IPS-18a (cell line): ENCODE data around the gene CD96.
"Not testable (repeated sequence)": the region's sequence is repeated elsewhere in the genome, so short reads cannot be mapped to it uniquely, and the experiment has no call there.

Experiments used
- H3K27ac ChIP-seq: one replicate; pipeline ENCODE4 v1.5.1; 2013; ENCODE audit warnings: low read length
- H3K27me3 ChIP-seq: one replicate; pipeline ENCODE4 v1.6.1; 2013; ENCODE audit warnings: mild to moderate bottlenecking, low read length; ENCODE audit not compliant: control insufficient read depth, insufficient read depth
- H3K36me3 ChIP-seq: one replicate; pipeline ENCODE4 v1.6.1; 2013; ENCODE audit warnings: low read depth, low read length; ENCODE audit not compliant: control insufficient read depth
- H3K4me1 ChIP-seq: one replicate; pipeline ENCODE4 v1.6.1; 2013; ENCODE audit warnings: low read depth, low read length; ENCODE audit not compliant: control insufficient read depth
- H3K4me3 ChIP-seq: one replicate; pipeline ENCODE4 v1.5.1; 2013; ENCODE audit warnings: low read length
- H3K9ac ChIP-seq: one replicate; pipeline ENCODE4 v1.6.1; 2013; ENCODE audit warnings: mild to moderate bottlenecking, low read length, moderate library complexity
- H3K9me3 ChIP-seq: one replicate; pipeline ENCODE4 v1.6.1; 2013; ENCODE audit warnings: low read depth, low read length; ENCODE audit not compliant: control insufficient read depth

Gene CD96

DNA sequence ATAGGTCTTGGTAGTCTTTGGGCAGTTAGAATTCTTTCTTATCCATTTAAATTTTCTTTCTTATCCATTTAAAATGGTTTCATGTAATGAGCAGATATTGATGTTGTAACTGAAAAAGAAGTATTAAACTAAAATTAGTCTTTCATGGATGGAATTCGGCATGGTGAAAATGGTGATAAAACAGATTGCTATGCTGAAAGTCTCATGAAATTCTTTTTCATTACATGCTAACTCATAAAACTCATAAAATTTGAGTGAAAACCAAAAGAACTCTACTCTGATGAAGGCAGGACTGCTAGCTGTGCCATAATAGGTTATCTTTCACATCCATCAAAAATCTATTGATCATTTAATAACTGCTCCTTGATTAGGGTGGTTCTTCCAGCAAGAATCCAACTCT, 3.9 kb upstream of the CD96 start:
- Histone ChIP-seq H3K9ac (no peak overlapping the region), H3K27ac (no peak overlapping the region), H3K4me3 (no peak overlapping the region), H3K36me3 (no peaks in the 10 kb centered on the region), H3K27me3 (no peaks in the 10 kb centered on the region), H3K9me3 (no peaks in the 10 kb centered on the region), H3K4me1 (peaks cover 4% of the 10 kb centered on the region)

DNA sequence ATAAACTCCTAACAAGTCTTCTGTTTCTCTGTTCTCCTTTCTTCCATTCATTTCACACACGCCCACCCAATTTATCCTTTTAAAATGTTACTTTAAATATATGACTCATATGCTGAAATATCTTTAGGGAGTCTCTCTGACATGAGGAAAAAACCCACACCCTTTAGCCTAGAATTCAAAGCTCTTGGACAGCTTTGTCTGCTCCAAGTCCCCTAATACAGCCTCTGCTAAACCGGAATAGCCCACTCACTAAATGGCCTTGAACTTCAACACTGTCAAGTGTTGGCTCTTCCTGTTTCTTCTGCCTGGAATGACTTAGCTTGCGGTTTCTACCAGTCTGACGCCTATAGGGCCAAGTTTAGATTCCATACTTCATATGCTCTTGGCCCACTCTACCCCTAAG, 3.3 kb upstream of the CD96 start:
- Histone ChIP-seq H3K9me3 (no peaks in the 10 kb centered on the region), H3K4me1 (peaks cover 4% of the 10 kb centered on the region), H3K4me3 (no peak overlapping the region), H3K27me3 (no peaks in the 10 kb centered on the region), H3K9ac (no peak overlapping the region), H3K27ac (no peak overlapping the region), H3K36me3 (no peaks in the 10 kb centered on the region)

DNA sequence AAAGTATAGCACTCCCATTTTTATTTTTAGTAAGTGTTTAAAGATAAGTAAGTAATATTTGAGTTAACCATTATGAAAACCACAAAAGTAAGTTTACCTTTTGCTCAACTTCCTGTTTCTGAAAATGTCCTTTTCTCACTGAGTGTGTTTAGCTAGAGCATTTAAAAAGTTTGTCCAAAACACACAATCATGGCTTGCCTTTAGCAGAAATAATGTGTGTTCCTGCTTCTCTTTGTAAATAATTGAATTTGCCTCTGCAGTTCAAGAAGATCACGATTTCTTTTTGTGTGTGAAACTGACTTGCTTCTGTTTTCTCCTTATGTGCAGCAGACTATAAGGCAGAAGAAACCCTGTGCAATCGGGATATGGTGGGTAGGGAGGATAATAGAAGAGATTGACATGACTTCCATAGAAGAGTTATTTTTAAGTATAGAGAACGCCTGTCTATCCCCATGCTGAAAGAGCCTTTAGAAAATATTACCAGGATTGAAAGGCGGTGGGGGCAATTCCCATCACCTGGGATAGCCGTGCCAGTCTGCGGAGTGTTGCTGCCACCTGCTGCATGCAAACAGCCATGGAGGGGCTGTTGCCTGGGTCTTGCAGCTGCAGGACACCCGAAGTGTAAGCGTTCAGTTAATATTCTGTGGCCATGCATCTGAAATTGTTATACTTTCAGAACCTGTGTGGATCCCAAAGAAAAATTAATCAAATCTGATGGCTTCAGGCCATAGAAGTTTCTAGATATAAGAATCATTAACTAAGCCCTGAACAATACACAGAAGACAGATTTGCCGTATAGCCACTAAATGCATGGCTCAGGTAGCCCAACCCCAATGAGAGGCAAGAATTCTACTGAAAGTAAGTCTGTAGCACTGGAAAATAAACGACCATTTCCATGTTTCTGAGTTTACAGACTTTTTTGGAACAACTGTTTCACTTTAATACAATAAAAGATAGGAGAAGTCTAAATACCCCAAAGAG, 2.4 kb upstream of the CD96 start:
- no peak overlapping the region for H3K9ac ChIP-seq
- H3K27ac ChIP-seq = no peak overlapping the region
- peaks cover 4% of the 10 kb centered on the region for H3K4me1 ChIP-seq
- H3K9me3 ChIP-seq = no peaks in the 10 kb centered on the region
- H3K27me3 ChIP-seq = no peaks in the 10 kb centered on the region
- H3K4me3 ChIP-seq = no peak overlapping the region
- H3K36me3 ChIP-seq = no peaks in the 10 kb centered on the region

DNA sequence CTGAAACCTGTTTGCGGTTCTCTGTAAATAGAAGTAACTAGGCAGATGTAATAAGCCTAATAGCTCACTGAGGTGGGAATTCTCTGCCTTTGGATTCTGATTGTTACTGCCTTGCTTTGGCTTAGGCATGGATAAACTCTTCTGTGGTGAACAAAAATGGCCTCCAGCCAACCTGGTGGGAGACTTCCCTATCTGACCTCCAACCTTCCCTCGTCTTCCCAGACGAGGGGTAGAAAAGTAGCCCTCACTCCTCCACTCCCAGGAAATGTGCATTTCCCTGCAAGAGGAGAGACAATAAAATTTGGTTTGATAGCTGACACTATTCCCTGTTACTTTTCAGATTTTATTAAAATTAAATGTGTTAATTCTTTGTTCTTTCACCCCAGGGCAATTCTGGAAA, 606 bp upstream of the CD96 start:
- Histone ChIP-seq H3K4me1 (peaks cover 4% of the 10 kb centered on the region), H3K27me3 (no peaks in the 10 kb centered on the region), H3K27ac (no peak overlapping the region), H3K9me3 (no peaks in the 10 kb centered on the region), H3K4me3 (no peak overlapping the region), H3K9ac (no peak overlapping the region), H3K36me3 (no peaks in the 10 kb centered on the region)

DNA sequence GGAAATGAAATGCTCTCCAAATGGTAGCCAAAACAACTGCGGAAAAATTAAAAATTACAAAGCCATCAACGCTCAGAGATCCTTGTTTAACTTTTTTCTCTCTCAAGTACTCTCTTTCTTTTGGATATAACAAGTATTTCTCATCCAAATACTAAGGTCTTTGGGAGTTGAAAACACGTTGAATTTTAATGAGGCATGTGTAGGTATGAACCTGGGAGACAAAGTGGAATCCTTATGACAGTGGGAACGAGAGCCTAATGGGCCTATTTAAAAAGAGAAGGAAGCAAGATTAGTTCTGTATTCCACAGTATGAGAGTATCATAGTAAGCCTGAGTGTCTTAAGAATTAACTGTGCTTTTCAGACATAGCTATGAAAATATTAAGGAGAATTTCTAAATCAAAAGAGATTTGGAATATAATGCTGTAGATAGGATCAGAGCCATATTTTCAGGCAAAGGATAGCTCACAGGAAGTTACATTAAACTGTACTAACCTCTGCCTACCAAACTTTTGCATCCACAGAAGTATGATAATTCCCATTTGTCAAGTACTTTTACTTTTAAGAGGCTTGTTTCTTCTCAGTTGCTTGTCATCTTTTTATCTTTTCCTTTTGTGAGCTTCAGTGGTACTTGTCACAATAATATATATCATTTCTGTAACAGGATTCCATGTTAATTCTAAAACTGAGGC, 759 bp downstream of the CD96 start:
- H3K9me3 ChIP-seq = no peaks in the 10 kb centered on the region
- H3K36me3 ChIP-seq = no peaks in the 10 kb centered on the region
- H3K4me3 ChIP-seq = no peak overlapping the region
- H3K27me3 ChIP-seq = no peaks in the 10 kb centered on the region
- no peak overlapping the region for H3K9ac ChIP-seq
- H3K4me1 ChIP-seq = peaks cover 4% of the 10 kb centered on the region
- no peak overlapping the region for H3K27ac ChIP-seq

- no peaks in the 10 kb centered on the region for H3K9me3 ChIP-seq
- H3K4me3 ChIP-seq = no peak overlapping the region
- no peak overlapping the region for H3K9ac ChIP-seq
- H3K27ac ChIP-seq = no peak overlapping the region
- no peaks in the 10 kb centered on the region for H3K27me3 ChIP-seq
- H3K4me1 ChIP-seq = peaks cover 6% of the 10 kb centered on the region
- no peaks in the 10 kb centered on the region for H3K36me3 ChIP-seq
Measured at GRCh38 chr3:111545349-111545748, 3.4 kb downstream of the CD96 start.

- Histone ChIP-seq H3K9ac (no peak overlapping the region), H3K4me1 (peaks cover 6% of the 10 kb centered on the region), H3K36me3 (no peaks in the 10 kb centered on the region), H3K27ac (no peak overlapping the region), H3K27me3 (no peaks in the 10 kb centered on the region), H3K4me3 (no peak overlapping the region), H3K9me3 (no peaks in the 10 kb centered on the region)
Measured at GRCh38 chr3:111547631-111548030, 5.6 kb downstream of the CD96 start.

DNA sequence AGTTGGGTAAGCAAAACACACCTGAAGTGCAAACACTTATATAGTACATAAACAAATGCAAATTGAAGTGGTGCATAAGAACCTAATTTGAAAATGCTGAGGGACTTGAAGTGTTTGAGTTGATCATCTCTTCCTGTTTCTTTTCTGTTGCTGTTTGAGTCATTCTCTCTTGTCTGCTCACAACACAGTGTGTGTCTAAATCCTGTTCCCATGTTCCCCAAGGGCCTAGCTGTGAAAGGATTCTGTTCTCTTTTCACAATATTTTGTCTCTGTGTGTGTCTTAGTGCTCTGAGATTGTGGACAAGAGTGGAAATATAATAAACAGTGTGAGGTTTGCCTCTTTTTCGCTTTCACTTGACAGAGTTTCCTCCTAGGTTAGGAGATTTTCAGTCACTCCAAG, 6.1 kb downstream of the CD96 start:
- H3K27ac ChIP-seq = no peak overlapping the region

GRCh38 chr3:111548756-111549155, 6.8 kb downstream of the CD96 start:
- no peaks in the 10 kb centered on the region for H3K36me3 ChIP-seq
- no peaks in the 10 kb centered on the region for H3K27me3 ChIP-seq
- no peaks in the 10 kb centered on the region for H3K9me3 ChIP-seq
- no peak overlapping the region for H3K27ac ChIP-seq
- no peak overlapping the region for H3K9ac ChIP-seq
- H3K4me3 ChIP-seq = no peak overlapping the region
- H3K4me1 ChIP-seq = peaks cover 6% of the 10 kb centered on the region

More for the DNA sequence above, 6.1 kb downstream of the CD96 start:
- no peaks in the 10 kb centered on the region for H3K27me3 ChIP-seq
- no peaks in the 10 kb centered on the region for H3K36me3 ChIP-seq
- no peak overlapping the region for H3K9ac ChIP-seq
- H3K4me1 ChIP-seq = peaks cover 6% of the 10 kb centered on the region
- no peak overlapping the region for H3K4me3 ChIP-seq
- no peaks in the 10 kb centered on the region for H3K9me3 ChIP-seq

DNA sequence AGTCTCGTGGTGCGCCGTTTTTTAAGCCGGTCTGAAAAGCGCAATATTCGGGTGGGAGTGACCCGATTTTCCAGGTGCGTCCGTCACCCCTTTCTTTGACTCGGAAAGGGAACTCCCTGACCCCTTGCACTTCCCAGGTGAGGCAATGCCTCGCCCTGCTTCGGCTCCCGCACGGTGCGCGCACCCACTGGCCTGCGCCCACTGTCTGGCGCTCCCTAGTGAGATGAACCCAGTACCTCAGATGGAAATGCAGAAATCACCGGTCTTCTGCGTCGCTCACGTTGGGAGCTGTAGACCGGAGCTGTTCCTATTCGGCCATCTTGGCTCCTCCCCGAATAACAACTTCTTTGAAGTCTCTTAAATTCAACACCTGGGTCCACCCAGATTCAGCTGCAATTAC, 19.9 kb downstream of the CD96 start:
- H3K36me3 ChIP-seq, H3K27me3 ChIP-seq, H3K9ac ChIP-seq, H3K4me3 ChIP-seq, H3K27ac ChIP-seq, H3K9me3 ChIP-seq, H3K4me1 ChIP-seq: not testable (repeated sequence)

GRCh38 chr3:111566844-111567243, 24.8 kb downstream of the CD96 start:
- Histone ChIP-seq H3K9ac (no peak overlapping the region), H3K9me3 (no peaks in the 10 kb centered on the region), H3K4me3 (no peak overlapping the region), H3K27ac (no peak overlapping the region), H3K27me3 (no peaks in the 10 kb centered on the region), H3K36me3 (no peaks in the 10 kb centered on the region), H3K4me1 (no peaks in the 10 kb centered on the region)
